G401.6 (cell line): ENCODE results near the gene PSD.
"Not testable (repeated sequence)": the region's sequence is repeated elsewhere in the genome, so short reads cannot be mapped to it uniquely, and the experiment has no call there.

Experiments used
- FAIRE-seq: peaks from 2 replicates; lab custom pipeline; 2012; peaks lifted over from hg19 to GRCh38; lab: Jason Lieb, UNC

The PSD gene

DNA sequence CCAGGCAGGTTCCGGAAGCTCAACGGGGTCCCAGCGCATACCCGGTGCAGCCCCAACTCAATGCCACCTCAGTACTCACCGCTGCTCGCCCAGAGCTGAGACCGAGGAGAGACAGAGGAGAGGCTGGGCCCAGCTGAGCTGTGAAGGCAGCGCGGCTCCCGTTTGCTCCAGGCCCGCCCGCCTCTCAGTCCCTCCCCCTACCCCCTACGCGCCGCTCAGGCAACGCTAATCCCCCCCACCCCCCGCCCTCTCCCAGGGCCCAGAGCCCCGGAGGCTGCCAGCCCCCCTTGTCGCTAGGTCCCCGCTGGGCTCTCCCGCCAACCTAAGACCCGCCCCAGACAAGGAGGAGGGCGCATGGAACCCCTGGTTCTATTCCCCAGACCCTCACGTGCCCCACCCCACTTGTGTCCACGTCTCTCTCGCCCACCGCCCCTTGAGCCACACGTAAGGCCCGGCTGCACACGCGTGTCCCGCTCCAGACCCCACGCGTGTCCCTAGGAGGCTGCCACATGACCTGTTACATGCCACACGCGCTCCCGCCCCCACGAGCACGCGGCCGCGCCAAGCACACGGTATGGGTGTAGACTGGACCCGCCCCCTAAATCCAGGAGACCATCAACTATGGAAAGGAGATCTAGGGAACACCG, at the start of gene PSD:
TSS of gene PSD (minus strand) at position 164 of the 647 bp plus-strand sequence. CDS start 1,747 bp downstream, outside the sequence.
- no peak for FAIRE-seq

GRCh38 chr10:102467971-102468438, 49.4 kb upstream of the PSD start:
- FAIRE-seq = no peak

DNA sequence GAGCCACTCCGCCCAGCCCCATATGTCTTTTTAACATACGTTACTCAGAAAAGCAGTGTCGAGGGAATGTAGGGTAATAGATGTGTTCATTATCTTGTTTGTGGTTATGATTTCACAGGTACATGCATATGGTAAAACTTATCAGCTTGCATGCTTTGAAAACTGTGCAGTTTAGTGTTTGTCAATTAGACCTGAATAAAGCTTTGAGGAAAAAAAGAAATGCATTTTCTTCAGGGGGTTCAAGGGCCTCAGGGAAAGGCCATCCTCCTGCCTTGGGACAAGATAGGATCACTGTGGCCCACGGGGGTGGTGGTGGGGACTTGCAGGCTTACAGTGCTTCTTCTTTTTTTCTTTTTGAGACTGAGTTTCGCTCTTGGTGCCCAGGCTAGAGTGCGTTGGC, 48.7 kb upstream of the PSD start:
- FAIRE-seq = no peak

DNA sequence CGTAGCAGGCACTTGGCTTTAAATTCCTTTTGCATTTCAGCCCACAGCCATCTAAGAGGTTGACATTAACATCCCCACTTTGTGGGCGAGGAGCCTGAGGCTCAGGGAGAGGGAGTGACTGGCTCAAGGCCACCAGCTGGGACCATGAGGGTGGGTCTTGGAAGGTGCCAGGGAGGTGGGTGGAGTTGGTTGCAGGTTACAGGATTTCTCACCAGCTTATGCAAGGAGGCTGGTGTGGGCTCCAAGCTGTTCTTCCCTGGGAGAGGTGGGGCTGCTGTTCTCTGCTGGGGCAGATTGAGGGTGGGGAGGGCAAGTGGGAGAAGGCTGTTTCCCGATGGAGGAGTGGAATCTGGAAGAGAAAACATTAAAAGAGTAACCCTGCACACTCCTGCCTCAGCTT, 46.9 kb upstream of the PSD start:
- no peak for FAIRE-seq

GRCh38 chr10:102463983-102464382, 45.4 kb upstream of the PSD start:
- FAIRE-seq = no peak

- no peak for FAIRE-seq
Measured at GRCh38 chr10:102462512-102463054, 44.0 kb upstream of the PSD start.

GRCh38 chr10:102461187-102462054, 42.8 kb upstream of the PSD start:
- FAIRE-seq = peak; percentile 67

DNA sequence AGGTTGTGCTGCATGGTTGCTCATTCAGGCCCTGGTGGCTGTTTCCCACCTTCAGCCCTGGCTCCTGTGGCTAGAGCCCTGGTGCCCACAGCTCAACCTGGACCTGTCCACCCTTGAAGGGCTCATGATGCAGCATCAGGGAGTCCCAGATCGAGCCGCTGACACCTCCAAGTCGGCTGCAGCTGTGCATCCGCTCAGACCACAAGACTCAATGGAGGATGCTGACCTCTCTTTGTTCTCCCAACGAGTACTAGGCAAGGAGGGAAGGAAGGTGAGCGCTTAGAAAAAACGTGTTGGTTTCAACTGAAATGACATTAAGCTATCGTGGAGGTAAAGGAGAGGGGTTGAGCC, 42.2 kb upstream of the PSD start:
- no peak for FAIRE-seq

- no peak for FAIRE-seq
Measured at GRCh38 chr10:102458656-102459055, 40.1 kb upstream of the PSD start.

DNA sequence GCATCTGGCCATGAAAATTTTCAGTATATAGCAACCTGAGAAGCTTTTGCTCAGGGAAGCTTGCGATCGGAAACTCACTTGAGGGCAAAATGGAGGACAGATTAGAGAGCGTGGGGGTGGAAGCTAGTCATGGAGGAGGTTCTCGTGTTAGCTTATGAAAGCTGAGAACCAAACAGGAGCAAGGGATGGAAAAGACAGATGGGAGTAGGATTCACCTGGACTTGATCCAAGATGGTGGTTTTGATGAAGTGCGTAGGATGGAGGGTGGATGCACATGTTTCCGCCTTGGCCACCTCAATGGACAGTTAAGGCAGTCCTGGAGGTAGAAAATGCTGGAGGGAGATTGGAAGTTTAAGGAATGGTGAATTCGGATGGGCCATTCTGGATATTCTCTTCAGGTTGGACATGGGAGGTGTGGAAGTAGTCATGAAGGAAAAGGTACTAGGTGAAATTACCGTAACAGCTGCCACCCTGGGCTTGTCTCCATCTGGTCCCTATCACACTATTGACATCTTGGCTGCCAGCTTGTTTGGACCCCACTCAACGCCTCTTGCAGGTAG, 39.1 kb upstream of the PSD start:
- FAIRE-seq = no peak

DNA sequence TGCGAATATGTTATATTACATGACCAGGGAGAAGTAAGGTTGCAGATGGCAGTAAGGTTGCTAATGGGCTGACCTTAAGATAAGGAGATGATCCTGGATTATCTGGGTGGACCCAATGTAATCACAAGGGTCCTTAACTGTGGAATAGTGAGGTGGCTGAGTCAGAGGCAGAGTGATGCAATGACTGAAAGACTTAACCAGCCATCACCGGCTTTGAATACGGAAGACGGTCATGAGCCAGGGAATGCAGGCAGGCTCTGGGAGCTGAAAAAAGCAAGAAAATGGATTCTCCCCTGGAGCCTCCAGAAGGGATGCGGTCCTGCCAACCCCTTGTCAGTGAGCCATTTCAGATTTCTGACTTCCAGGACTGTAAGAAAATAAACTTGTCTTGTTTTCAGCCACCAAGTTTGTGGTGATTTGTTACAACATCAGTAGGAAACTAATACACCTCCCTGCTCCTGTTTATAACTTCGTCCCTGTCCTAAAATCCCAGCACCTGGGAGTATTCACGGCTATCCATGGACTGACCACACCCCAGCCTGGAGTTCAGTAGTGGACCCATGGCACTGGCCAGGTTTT, 37.4 kb upstream of the PSD start:
- no peak for FAIRE-seq

- not testable (repeated sequence) for FAIRE-seq
Measured at GRCh38 chr10:102454662-102455487, 36.3 kb upstream of the PSD start.

- FAIRE-seq = no peak
Measured at GRCh38 chr10:102453502-102453901, 34.9 kb upstream of the PSD start.

DNA sequence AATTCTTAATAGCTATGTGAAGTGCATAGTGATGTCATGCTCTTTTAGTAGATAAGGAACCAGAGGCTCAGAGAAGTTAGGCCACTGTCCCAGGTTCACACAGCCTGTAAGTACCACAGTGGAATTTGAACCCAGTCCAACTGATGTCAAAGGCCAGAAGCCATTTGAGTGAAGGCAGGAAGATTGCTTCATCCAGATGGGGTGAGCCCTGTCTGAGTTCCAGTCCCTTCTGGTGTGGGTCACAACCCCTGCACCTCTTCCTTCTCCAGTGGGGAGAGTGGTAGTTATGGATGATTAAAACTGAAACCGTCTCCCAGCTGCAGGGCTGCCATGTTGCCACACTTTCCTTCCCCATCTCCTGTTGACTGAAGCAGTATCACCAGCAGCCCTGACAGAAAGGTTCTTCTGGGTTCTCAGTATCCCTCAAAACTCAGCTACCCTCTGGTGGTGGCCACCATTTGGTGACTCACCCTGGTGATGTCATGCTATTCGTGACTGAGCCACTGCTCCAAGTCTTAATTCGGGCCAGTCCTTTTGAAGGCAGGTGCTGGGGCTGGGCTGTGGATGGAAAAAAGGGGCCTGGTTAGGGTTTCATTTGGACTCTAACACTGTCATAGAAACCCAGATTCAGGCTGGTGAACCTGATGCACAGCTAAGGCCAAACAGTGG, 34.2 kb upstream of the PSD start:
- no peak for FAIRE-seq

DNA sequence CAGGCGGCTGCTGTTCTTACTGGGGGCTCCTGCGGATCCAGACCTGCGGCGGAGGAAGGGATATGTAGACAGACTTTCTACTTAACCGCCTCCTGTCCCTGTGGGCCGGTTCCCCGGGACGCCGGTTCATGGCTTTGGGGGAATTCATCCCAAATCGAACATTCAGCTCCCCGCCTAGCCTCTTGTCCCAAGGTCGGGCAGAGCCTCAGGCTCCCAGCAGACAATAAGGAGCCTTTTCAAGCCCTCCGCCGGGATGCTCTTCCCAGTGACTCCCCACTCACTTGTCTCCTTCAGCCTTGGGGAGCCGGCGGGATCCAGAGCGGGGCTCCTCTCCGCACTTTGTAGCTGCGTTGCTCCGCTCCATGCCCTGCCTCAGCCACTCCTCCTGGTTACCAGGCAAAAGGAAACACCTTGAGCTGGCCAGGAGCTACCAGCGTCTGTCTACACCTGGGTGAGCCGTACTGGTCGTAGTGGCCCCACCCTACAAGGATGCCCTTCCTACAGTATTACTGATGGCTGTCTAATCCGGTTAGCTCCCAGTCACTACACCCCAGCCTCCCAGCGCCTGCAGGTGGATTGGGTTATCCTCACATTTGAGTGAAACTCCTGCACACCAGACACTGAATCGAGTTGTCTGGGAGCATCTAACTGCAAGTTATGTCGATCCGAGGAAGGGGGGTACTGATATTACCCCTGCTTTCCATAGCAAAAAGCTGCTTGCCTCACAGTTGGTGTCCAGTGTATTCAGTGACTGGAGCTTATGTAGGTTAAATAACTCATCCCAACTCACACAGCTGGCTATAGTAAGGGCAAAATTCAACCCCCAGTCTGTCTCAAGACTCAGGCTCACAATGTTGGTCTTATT, 32.8 kb upstream of the PSD start, which contains the start of gene C10orf95:
TSS of gene C10orf95 (minus strand) at position 439 of the 865 bp plus-strand sequence. CDS start 450 bp downstream, outside the sequence.
- FAIRE-seq = no peak

GRCh38 chr10:102450374-102451104, 32.0 kb upstream of the PSD start:
- FAIRE-seq = no peak

GRCh38 chr10:102450124-102450373, 31.5 kb upstream of the PSD start:
- FAIRE-seq = no peak

DNA sequence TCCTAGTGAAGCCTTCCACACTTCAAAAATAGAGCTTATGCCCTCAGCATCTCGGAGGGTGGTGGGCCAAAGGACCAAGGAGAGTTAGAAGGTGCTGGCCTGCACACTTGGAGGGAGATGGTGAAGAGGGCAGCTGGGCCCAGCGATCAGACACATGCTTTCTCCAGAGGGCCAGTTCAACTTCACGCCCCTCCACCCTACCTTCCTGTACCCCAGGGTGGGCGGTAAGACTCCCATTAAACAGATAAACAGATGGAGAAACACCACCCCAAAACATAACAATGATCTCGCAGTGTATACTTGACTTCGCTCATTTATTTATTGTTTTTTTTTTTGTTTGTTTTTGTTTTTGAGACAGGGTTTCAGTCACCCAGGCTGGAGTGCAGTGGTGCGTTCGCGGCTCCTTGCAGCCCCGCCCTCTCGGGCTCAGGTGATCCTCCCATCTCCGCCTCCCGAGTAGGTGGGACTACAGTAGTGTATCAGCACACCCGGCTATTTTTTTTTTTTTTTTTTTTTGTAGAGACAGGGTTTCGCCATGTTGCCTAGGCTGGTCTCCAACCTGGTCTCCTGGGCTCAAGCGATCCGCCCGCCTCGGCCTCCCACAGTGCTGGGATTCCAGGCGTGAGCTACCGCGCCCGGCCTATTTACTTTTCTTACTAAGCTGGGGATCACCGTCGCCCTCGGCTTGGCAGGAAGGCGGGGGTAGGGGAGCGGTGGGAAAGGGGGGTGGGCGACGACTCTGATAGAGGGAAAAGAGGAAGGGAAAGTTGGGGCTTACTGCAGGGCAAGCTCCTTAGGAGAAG, 30.9 kb upstream of the PSD start:
- FAIRE-seq = peak; percentile 95

GRCh38 chr10:102444851-102445250, 26.3 kb upstream of the PSD start:
- peak; percentile 19 for FAIRE-seq
